Activated CD4-positive, alpha-beta T cell treated with anti-CD3 and anti-CD28 coated beads, Interleukin-2, Interleukin-4, amounts not matched to agents 100 ng/mL and 50 ng/mL, durations not matched to agents 16 hours and 8 hours (primary cell): ENCODE results near the gene EFCAB13.
"Not testable (repeated sequence)": the region's sequence is repeated elsewhere in the genome, so short reads cannot be mapped to it uniquely, and the experiment has no call there.

Source experiments
- DNase-seq: peaks from one replicate; pipeline ENCODE4 v3.0.0-alpha.2; 2020; ENCODE audit warnings: low spot score

EFCAB13 gene

GRCh38 chr17:47325176-47325575, 1.4 kb downstream of the EFCAB13 start:
- no peak for DNase-seq

- no peak for DNase-seq
Observed at GRCh38 chr17:47330548-47330947, 6.8 kb downstream of the EFCAB13 start.

- no peak for DNase-seq
Observed at GRCh38 chr17:47332287-47332686, 8.5 kb downstream of the EFCAB13 start.

GRCh38 chr17:47335101-47335936, 11.6 kb downstream of the EFCAB13 start:
- DNase-seq: no peak

GRCh38 chr17:47338026-47338425, 14.3 kb downstream of the EFCAB13 start:
- DNase-seq: no peak

- DNase-seq: no peak
Observed at GRCh38 chr17:47352848-47353247, 29.1 kb downstream of the EFCAB13 start.

GRCh38 chr17:47358652-47359051, 34.9 kb downstream of the EFCAB13 start:
- no peak for DNase-seq

GRCh38 chr17:47363171-47363570, 39.4 kb downstream of the EFCAB13 start:
- DNase-seq: no peak

GRCh38 chr17:47367257-47367656, 43.5 kb downstream of the EFCAB13 start:
- DNase-seq: no peak

- DNase-seq: no peak
Observed at GRCh38 chr17:47368262-47368661, 44.5 kb downstream of the EFCAB13 start.

GRCh38 chr17:47370899-47371298, 47.1 kb downstream of the EFCAB13 start:
- DNase-seq: not testable (repeated sequence)

- no peak for DNase-seq
Observed at GRCh38 chr17:47373002-47373401, 49.2 kb downstream of the EFCAB13 start.

- no peak for DNase-seq
Observed at GRCh38 chr17:47376247-47376646, 52.5 kb downstream of the EFCAB13 start.

GRCh38 chr17:47388825-47389224, 65.1 kb downstream of the EFCAB13 start:
- DNase-seq: no peak

GRCh38 chr17:47397532-47398128, 73.9 kb downstream of the EFCAB13 start:
- DNase-seq: not testable (repeated sequence)

GRCh38 chr17:47400333-47400732, 76.6 kb downstream of the EFCAB13 start:
- DNase-seq: no peak

GRCh38 chr17:47401100-47401499, 77.3 kb downstream of the EFCAB13 start:
- no peak for DNase-seq

GRCh38 chr17:47404006-47404405, 80.3 kb downstream of the EFCAB13 start:
- no peak for DNase-seq

GRCh38 chr17:47404875-47405274, 81.1 kb downstream of the EFCAB13 start:
- no peak for DNase-seq

- no peak for DNase-seq
Observed at GRCh38 chr17:47413872-47414271, 90.1 kb downstream of the EFCAB13 start.

- DNase-seq: no peak
Observed at GRCh38 chr17:47414612-47415011, 90.9 kb downstream of the EFCAB13 start.

- DNase-seq: no peak
Observed at GRCh38 chr17:47423406-47424295, 99.9 kb downstream of the EFCAB13 start.

- not testable (repeated sequence) for DNase-seq
Observed at GRCh38 chr17:47425233-47425632, 101.5 kb downstream of the EFCAB13 start.
